ENCODE data around the gene MRLN.

MRLN gene

GRCh38 chr10:59762505-59762904 is 9.2 kb upstream of the MRLN start:
- Histone ChIP-seq H2BK12ac (ENCODE audit: low read length) (no peak overlapping the region), H3K79me2 (ENCODE audit: control insufficient read depth, insufficient read depth, low read length, poor library complexity) (no peaks in the 10 kb centered on the region), H3K4ac (ENCODE audit: low read depth, low read length) (no peak overlapping the region), H3K79me1 (ENCODE audit: low read length) (no peaks in the 10 kb centered on the region), H3K14ac (ENCODE audit: low read length) (no peak overlapping the region), H3K4me1 (ENCODE audit: control insufficient read depth in 1 of 2, insufficient read depth in 2 of 2, low read length in 2 of 2) (no peaks in the 10 kb centered on the region), H2AK5ac (ENCODE audit: low read length) (no peak overlapping the region), H3K4me2 (ENCODE audit: low read length) (no peak overlapping the region), H3K23ac (ENCODE audit: low read length) (no peak overlapping the region), H2AFZ (ENCODE audit: insufficient read depth, low read length, poor library complexity) (no peak overlapping the region), H4K12ac (ENCODE audit: low read depth, low read length) (no peak overlapping the region), H3K27me3 (ENCODE audit: insufficient read depth, low read length) (no peaks in the 10 kb centered on the region), H4K8ac (ENCODE audit: low read depth, low read length) (no peak overlapping the region), H4K91ac (ENCODE audit: low read depth, low read length) (no peak overlapping the region), H3K4me3 (ENCODE audit: low read depth, low read length) (no peak overlapping the region), H3K9ac (ENCODE audit: low read length) (no peak overlapping the region), H3K18ac (ENCODE audit: low read length) (no peak overlapping the region), H3K27ac (ENCODE audit: low read depth, low read length) (no peak overlapping the region), H3K36me3 (ENCODE audit: control insufficient read depth in 1 of 2, insufficient read depth in 2 of 2, low read length in 2 of 2) (no peaks in the 10 kb centered on the region), H2BK5ac (ENCODE audit: low read depth, low read length, poor library complexity) (no peak overlapping the region), H2BK120ac (ENCODE audit: insufficient read depth, low read length, poor library complexity) (no peak overlapping the region), H3K9me3 (ENCODE audit: insufficient read depth, low read depth, low read length) (no peaks in the 10 kb centered on the region)
- no peak for DNase-seq
- WGBS (ENCODE audit: extremely low coverage, insufficient coverage, insufficient read length) = no CpG with 5 or more reads among the region's 2 CpGs

- no peak overlapping the region for H3K4me2 ChIP-seq (ENCODE audit: low read length)
- no peak overlapping the region for H2AK5ac ChIP-seq (ENCODE audit: low read length)
Measured at GRCh38 chr10:59757966-59758365, 4.7 kb upstream of the MRLN start.

GRCh38 chr10:59754951-59755350 is 1.7 kb upstream of the MRLN start:
- no peak overlapping the region for H3K9ac ChIP-seq (ENCODE audit: low read length)
- H3K18ac ChIP-seq (ENCODE audit: low read length) = no peak overlapping the region
- H4K91ac ChIP-seq (ENCODE audit: low read depth, low read length) = no peak overlapping the region
- H3K27ac ChIP-seq (ENCODE audit: low read depth, low read length) = no peak overlapping the region
- no peaks in the 10 kb centered on the region for H3K4me1 ChIP-seq (ENCODE audit: control insufficient read depth in 1 of 2, insufficient read depth in 2 of 2, low read length in 2 of 2)
- no peak overlapping the region for H3K4ac ChIP-seq (ENCODE audit: low read depth, low read length)
- H2BK120ac ChIP-seq (ENCODE audit: insufficient read depth, low read length, poor library complexity) = no peak overlapping the region
- H3K9me3 ChIP-seq (ENCODE audit: insufficient read depth, low read depth, low read length) = no peaks in the 10 kb centered on the region
- no peaks in the 10 kb centered on the region for H3K79me2 ChIP-seq (ENCODE audit: control insufficient read depth, insufficient read depth, low read length, poor library complexity)
- H4K8ac ChIP-seq (ENCODE audit: low read depth, low read length) = no peak overlapping the region
- no peak overlapping the region for H2BK5ac ChIP-seq (ENCODE audit: low read depth, low read length, poor library complexity)
- H2BK12ac ChIP-seq (ENCODE audit: low read length) = no peak overlapping the region
- H3K27me3 ChIP-seq (ENCODE audit: insufficient read depth, low read length) = no peaks in the 10 kb centered on the region
- H3K36me3 ChIP-seq (ENCODE audit: control insufficient read depth in 1 of 2, insufficient read depth in 2 of 2, low read length in 2 of 2) = no peaks in the 10 kb centered on the region
- no peak overlapping the region for H3K4me3 ChIP-seq (ENCODE audit: low read depth, low read length)
- H2AFZ ChIP-seq (ENCODE audit: insufficient read depth, low read length, poor library complexity) = no peak overlapping the region
- no CpG with 5 or more reads among the region's 4 CpGs for WGBS (ENCODE audit: extremely low coverage, insufficient coverage, insufficient read length)
- H4K12ac ChIP-seq (ENCODE audit: low read depth, low read length) = no peak overlapping the region
- no peak for DNase-seq
- H3K14ac ChIP-seq (ENCODE audit: low read length) = no peak overlapping the region
- no peak overlapping the region for H2AK5ac ChIP-seq (ENCODE audit: low read length)
- no peak overlapping the region for H3K4me2 ChIP-seq (ENCODE audit: low read length)
- no peak overlapping the region for H3K23ac ChIP-seq (ENCODE audit: low read length)
- H3K79me1 ChIP-seq (ENCODE audit: low read length) = no peaks in the 10 kb centered on the region

More at GRCh38 chr10:59757966-59758365, 4.7 kb upstream of the MRLN start:
- Histone ChIP-seq H2BK12ac (ENCODE audit: low read length) (no peak overlapping the region), H3K4ac (ENCODE audit: low read depth, low read length) (no peak overlapping the region), H3K79me2 (ENCODE audit: control insufficient read depth, insufficient read depth, low read length, poor library complexity) (no peaks in the 10 kb centered on the region), H3K18ac (ENCODE audit: low read length) (no peak overlapping the region), H2BK5ac (ENCODE audit: low read depth, low read length, poor library complexity) (no peak overlapping the region), H3K27me3 (ENCODE audit: insufficient read depth, low read length) (no peaks in the 10 kb centered on the region), H3K79me1 (ENCODE audit: low read length) (no peaks in the 10 kb centered on the region), H3K27ac (ENCODE audit: low read depth, low read length) (no peak overlapping the region), H3K14ac (ENCODE audit: low read length) (no peak overlapping the region), H3K4me3 (ENCODE audit: low read depth, low read length) (no peak overlapping the region), H3K36me3 (ENCODE audit: control insufficient read depth in 1 of 2, insufficient read depth in 2 of 2, low read length in 2 of 2) (no peaks in the 10 kb centered on the region), H3K4me1 (ENCODE audit: control insufficient read depth in 1 of 2, insufficient read depth in 2 of 2, low read length in 2 of 2) (no peaks in the 10 kb centered on the region), H3K9ac (ENCODE audit: low read length) (no peak overlapping the region), H3K9me3 (ENCODE audit: insufficient read depth, low read depth, low read length) (no peaks in the 10 kb centered on the region), H4K91ac (ENCODE audit: low read depth, low read length) (no peak overlapping the region), H2AFZ (ENCODE audit: insufficient read depth, low read length, poor library complexity) (no peak overlapping the region), H2BK120ac (ENCODE audit: insufficient read depth, low read length, poor library complexity) (no peak overlapping the region), H3K23ac (ENCODE audit: low read length) (no peak overlapping the region), H4K8ac (ENCODE audit: low read depth, low read length) (no peak overlapping the region), H4K12ac (ENCODE audit: low read depth, low read length) (no peak overlapping the region)
- WGBS (ENCODE audit: extremely low coverage, insufficient coverage, insufficient read length) = no CpG with 5 or more reads among the region's 3 CpGs
- DNase-seq = no peak

- no peak for DNase-seq
- no peak overlapping the region for H4K8ac ChIP-seq (ENCODE audit: low read depth, low read length)
Measured at GRCh38 chr10:59752278-59752940, 846 bp downstream of the MRLN start.

More at GRCh38 chr10:59752278-59752940, 846 bp downstream of the MRLN start:
- H3K18ac ChIP-seq (ENCODE audit: low read length) = no peak overlapping the region
- H3K79me2 ChIP-seq (ENCODE audit: control insufficient read depth, insufficient read depth, low read length, poor library complexity) = no peaks in the 10 kb centered on the region
- no peak overlapping the region for H2BK12ac ChIP-seq (ENCODE audit: low read length)
- H3K4me1 ChIP-seq (ENCODE audit: control insufficient read depth in 1 of 2, insufficient read depth in 2 of 2, low read length in 2 of 2) = no peaks in the 10 kb centered on the region
- no peak overlapping the region for H3K4me3 ChIP-seq (ENCODE audit: low read depth, low read length)
- no peak overlapping the region for H2BK5ac ChIP-seq (ENCODE audit: low read depth, low read length, poor library complexity)
- no peak overlapping the region for H2AK5ac ChIP-seq (ENCODE audit: low read length)
- H3K14ac ChIP-seq (ENCODE audit: low read length) = no peak overlapping the region
- no peak overlapping the region for H2BK120ac ChIP-seq (ENCODE audit: insufficient read depth, low read length, poor library complexity)
- no peaks in the 10 kb centered on the region for H3K79me1 ChIP-seq (ENCODE audit: low read length)
- no peak overlapping the region for H2AFZ ChIP-seq (ENCODE audit: insufficient read depth, low read length, poor library complexity)
- H3K27me3 ChIP-seq (ENCODE audit: insufficient read depth, low read length) = no peaks in the 10 kb centered on the region
- no peaks in the 10 kb centered on the region for H3K36me3 ChIP-seq (ENCODE audit: control insufficient read depth in 1 of 2, insufficient read depth in 2 of 2, low read length in 2 of 2)
- H3K9ac ChIP-seq (ENCODE audit: low read length) = no peak overlapping the region
- H4K91ac ChIP-seq (ENCODE audit: low read depth, low read length) = no peak overlapping the region
- no peak overlapping the region for H3K27ac ChIP-seq (ENCODE audit: low read depth, low read length)
- H4K12ac ChIP-seq (ENCODE audit: low read depth, low read length) = no peak overlapping the region
- H3K4me2 ChIP-seq (ENCODE audit: low read length) = no peak overlapping the region
- WGBS (ENCODE audit: extremely low coverage, insufficient coverage, insufficient read length) = no CpG with 5 or more reads among the region's 2 CpGs
- no peaks in the 10 kb centered on the region for H3K9me3 ChIP-seq (ENCODE audit: insufficient read depth, low read depth, low read length)
- H3K4ac ChIP-seq (ENCODE audit: low read depth, low read length) = no peak overlapping the region
- no peak overlapping the region for H3K23ac ChIP-seq (ENCODE audit: low read length)
